Measurements from ENCODE around the gene AKR1C4.

- TF ChIP-seq CTCF (IDR thresholded peaks at IDR 0.05) (no peak), POLR2A (IDR thresholded peaks at IDR 0.05) (no peak)
Observed at GRCh38 chr10:5265139-5265538, 68.5 kb downstream of the AKR1C4 start.

All from adrenal gland (tissue), 5 donors.